CD4-positive, alpha-beta T cell treated with Interleukin-4 for 1 hour (primary cell): ENCODE data around the gene RUNX1.

Source experiments
- DNase-seq, 2 donors: peaks; one replicate each; pipeline ENCODE4 v3.0.0-alpha.2; 2020 to 2022

RUNX1 gene

DNA sequence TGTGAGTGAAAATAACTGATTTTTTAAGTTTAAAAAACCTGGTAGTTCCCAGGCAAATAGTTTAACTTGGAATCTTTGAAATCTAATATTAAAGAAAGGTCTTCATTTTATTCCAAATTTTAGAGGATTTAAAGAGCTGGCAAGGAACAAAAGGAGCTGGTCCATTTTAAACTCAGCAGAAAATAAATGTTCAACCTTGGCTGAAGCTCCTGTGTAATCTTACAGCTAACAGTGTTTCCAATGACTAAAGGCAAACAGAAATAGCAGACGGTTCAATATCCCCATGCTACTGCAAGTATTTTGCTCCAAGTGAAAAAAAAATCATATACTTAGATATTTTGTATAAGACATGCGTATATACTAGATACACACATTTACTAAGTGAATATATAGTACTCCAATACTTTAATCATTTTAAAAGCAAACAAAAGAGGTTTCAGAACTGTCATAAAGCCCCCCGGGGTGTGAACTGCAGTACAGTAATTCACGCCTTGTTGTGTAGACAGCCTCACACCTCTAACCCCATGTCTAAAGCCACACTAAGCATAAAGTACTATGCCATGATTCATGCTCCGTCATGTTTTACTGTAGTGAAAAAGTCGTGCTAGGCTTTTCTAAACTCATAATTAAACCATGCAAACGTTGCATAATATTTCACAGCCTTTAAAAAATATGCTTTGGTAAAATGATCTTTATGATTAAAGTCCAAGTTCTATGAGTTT lies 248.1 kb downstream of the RUNX1 start:
- peak in 1 of 2 donors; percentile 22 for DNase-seq

GRCh38 chr21:34799092-34799491 lies 250.0 kb downstream of the RUNX1 start:
- DNase-seq, result no peak

GRCh38 chr21:34797921-34798535 lies 251.1 kb downstream of the RUNX1 start:
- no peak for DNase-seq

GRCh38 chr21:34797201-34797525 lies 251.9 kb downstream of the RUNX1 start:
- no peak for DNase-seq

- no peak for DNase-seq
Observed at GRCh38 chr21:34796518-34797200, 252.4 kb downstream of the RUNX1 start.

- DNase-seq, result no peak
Observed at GRCh38 chr21:34795548-34796180, 253.4 kb downstream of the RUNX1 start.

- DNase-seq, result no peak
Observed at GRCh38 chr21:34795175-34795547, 253.9 kb downstream of the RUNX1 start.

DNA sequence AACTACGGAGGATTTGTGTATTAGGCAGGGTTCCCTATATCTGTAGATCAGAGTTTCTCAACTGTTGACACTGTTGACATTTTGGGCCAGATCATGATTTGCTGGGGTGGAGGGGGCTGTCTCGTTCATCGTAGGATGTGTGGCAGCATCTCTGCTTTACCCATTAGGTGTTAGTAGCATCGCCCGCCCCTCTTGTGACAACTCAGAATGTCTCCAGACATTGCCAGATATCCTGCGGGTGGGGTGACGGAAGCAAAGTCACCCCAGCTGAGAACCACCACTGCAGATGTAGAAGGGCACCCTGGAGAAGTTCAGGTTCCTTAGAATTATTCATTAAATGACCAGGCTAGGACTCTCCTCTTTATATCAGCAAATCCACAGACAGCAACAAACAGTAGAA lies 254.4 kb downstream of the RUNX1 start:
- DNase-seq, result no peak

DNA sequence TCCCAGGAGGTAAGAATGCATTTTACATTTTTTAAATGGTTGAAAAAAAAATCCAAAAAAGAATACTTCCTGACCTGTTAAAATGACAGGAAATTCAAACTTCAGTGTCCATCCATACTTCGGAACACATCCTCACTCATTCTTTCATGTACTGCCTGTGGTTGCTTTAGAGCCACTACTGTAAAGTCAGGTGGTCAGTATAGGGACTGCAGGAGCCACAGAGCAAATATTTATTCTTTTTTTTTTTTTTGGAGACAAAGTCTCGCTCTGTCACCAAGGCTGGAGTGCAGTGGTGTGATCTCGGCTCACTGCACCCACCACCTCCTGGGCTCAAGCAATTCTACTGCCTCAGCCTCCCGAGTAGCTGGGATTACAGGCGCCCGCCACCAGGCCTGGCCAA lies 255.6 kb downstream of the RUNX1 start:
- DNase-seq, result no peak

- DNase-seq, result no peak
Observed at GRCh38 chr21:34792504-34793089, 256.5 kb downstream of the RUNX1 start.

- no peak for DNase-seq
Observed at GRCh38 chr21:34791776-34792503, 257.2 kb downstream of the RUNX1 start.

- no peak for DNase-seq
Observed at GRCh38 chr21:34790834-34791233, 258.3 kb downstream of the RUNX1 start.

DNA sequence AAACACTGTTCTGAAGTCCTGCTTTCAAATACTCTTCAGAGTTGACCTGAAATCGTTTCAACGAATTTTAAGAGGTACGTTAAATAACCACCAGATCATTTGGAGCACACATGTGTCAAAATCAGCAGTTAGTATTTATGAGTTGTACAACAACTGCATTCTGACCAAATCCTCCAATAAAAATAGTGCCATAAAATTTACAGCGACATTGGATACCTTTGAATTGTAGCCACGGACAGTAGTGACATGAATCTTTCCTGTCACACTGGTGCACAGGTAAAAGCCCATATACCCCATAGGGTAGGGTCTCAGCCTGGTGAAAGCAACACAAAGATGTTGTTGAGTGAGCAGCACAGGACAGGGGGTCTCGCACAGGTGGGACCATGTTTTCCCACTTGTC lies 258.8 kb downstream of the RUNX1 start:
- no peak for DNase-seq

GRCh38 chr21:34788879-34789278 lies 260.2 kb downstream of the RUNX1 start:
- DNase-seq, result no peak

DNA sequence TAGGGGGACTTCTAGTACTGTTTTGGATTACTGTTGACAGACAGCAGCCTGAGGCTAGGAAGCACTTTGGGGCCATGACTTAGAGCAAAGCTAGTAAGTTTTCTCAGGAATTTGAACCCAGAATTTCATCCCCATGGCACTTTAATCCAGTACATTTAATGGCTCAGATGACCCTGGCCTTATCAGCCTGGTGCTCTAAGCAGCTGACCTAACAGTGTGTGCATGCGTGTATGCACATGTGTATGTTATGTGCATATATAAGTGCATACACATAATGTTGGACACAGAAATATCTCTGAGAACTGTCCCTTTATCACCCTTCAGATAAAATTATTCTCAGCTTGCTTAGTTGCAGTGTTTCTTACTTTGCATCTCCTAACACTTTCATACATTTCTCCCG lies 265.3 kb downstream of the RUNX1 start:
- DNase-seq, result no peak

DNA sequence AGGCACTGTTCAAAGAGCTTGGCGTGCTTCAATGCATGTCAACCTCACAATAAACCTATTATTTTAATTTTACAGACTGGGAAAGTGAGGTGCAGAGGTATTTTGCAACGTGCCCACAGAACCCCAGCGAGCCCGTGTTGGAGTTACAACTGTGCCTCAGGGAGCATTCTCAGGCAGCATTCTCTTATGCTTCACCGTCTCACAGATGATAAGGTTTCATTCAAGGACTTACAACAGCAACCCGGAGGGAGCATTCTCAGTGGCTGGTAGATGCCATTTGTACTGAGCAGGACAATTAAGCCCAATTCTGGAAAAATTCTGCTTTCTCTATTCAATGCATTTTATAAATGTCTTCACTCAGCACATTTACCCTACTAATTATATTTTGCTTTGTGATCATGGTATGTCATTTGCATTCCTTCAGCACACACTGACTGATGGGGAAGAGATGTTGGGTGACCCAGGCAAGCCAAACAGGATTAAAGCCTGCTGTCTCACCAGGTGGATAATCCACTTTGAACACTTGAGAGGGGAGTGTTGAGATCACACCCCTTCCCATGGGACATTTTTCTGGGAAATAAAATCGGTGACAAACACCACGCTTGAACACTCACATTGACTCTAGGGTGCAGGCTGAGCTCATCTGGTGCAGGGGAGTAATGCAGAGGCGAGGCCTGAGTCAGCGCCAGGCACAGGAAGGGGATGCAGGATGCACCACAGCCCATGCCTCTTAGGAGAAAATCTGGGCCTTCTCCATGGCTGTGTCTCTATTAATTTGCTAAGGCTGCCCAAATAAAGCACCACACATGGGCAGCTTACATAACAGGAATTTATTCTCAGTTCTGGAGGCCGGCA lies 266.4 kb downstream of the RUNX1 start:
- DNase-seq, result no peak

DNA sequence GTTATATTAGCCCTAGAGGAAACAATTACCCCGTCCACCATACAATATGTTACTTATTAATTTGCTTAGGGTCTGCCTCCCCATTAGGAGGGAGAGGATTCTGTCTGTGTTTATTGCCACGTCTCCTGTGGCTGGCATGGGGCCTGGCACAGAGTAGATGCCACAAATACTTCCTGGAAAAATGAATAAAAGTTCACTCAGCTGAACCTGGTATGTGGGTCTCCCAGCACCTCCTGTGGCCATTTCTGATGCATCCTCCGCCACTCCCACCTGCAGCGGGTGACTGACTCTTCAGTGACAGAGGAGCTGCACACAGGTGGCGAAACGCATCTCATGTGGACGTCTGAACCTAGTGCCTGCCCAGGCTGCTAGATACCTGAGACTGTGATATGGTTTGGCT lies 267.6 kb downstream of the RUNX1 start:
- DNase-seq, result no peak

- DNase-seq, result no peak
Observed at GRCh38 chr21:34779860-34780259, 269.2 kb downstream of the RUNX1 start.

GRCh38 chr21:34775793-34776192 lies 273.3 kb downstream of the RUNX1 start:
- DNase-seq, result no peak

DNA sequence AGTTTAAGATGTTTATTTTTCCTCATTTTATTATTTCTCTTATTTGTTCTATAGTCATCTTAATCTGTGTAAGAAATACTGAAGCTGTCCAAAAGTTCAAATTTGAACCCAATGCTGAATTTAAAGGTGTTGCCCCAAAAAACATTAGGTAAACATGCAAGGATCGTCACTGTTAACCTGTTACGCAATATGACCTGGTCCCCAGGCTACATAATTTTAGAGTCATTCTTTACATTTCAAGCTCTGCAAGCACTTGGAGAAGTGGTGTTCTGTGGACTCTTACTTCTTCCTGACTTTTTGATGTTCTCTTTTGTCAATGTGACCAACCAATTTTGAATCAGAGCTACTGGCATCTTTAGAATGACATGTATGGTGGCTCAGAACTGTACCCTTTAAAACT lies 274.4 kb downstream of the RUNX1 start:
- DNase-seq, result no peak

GRCh38 chr21:34771512-34772028 lies 277.5 kb downstream of the RUNX1 start:
- no peak for DNase-seq

DNA sequence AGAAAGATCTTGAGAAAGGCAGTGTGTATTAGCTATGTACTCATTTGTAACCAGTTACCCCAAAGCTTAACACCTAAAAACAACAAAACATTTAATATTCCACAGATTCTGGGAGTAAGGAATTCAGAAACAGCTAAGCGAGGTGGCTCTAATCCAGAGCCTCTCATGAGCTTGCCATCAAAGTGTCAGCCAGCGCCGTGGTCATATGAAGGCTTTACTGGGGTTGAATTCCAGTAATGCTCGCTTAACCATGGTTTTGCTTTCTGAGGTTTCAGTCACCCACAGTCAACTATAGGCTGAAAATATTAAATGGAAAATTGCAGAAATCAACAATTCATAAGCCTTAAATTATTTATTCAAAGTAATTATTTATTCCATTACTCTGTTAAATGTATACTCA lies 278.5 kb downstream of the RUNX1 start:
- DNase-seq, result no peak
